HFFc6 (cell line): Measurements from ENCODE around the gene ULK2. TPM values are rescaled to one million over a fixed set of nuclear protein-coding genes. Genes with fewer than 3 reads are reported as not detected.

Source experiments
- DNase-seq: peaks from one replicate; pipeline ENCODE4 v3.0.0-alpha.2; 2018
- H3K27ac Mint-ChIP-seq: 2 replicates; pipeline ENCODE4 v1.8.0; 2020; ENCODE audit warnings: mild to moderate bottlenecking, mixed read lengths
- H3K27me3 Mint-ChIP-seq: 2 replicates; pipeline ENCODE4 v1.8.0; 2021; ENCODE audit warnings: mild to moderate bottlenecking, moderate library complexity, mixed read lengths; ENCODE audit not compliant: insufficient read depth
- H3K36me3 Mint-ChIP-seq: 2 replicates; pipeline ENCODE4 v1.8.0; 2021; ENCODE audit warnings: low read depth, mixed read lengths
- H3K4me1 Mint-ChIP-seq: 2 replicates; pipeline ENCODE4 v1.8.0; 2020; ENCODE audit warnings: low read depth, mixed read lengths
- H3K4me3 Mint-ChIP-seq: 2 replicates; pipeline ENCODE4 v1.8.0; 2020; ENCODE audit warnings: mild to moderate bottlenecking, moderate library complexity, mixed read lengths
- H3K9me3 Mint-ChIP-seq: 2 replicates; pipeline ENCODE4 v1.8.0; 2020; ENCODE audit warnings: mild to moderate bottlenecking, mixed read lengths
- total RNA-seq, 6 experiments: library from RNA; stranded (reverse); fragmentation: NEBNext Ultra II Directional; extraction: Animal tissue kit (Norgen Biotek cat#: 25700); gene quantifications; 2 replicates in 1 of 6; 3 replicates in 5 of 6; pipeline ENCODE4 v1.2.3, GENCODE V29; 2021
- TF ChIP-seq, protein P1 (sequence below): fragments of 200-600 bp; sonication (generic); IDR thresholded peaks from 2 replicates; pipeline ENCODE4 v1.5.0; 2021; ENCODE audit warnings: antibody characterized with exemption, mild to moderate bottlenecking

ULK2 gene
- total RNA-seq, 6 experiments from 2014 or later, result 4.2 to 10.4 (median 6.3) TPM

DNA sequence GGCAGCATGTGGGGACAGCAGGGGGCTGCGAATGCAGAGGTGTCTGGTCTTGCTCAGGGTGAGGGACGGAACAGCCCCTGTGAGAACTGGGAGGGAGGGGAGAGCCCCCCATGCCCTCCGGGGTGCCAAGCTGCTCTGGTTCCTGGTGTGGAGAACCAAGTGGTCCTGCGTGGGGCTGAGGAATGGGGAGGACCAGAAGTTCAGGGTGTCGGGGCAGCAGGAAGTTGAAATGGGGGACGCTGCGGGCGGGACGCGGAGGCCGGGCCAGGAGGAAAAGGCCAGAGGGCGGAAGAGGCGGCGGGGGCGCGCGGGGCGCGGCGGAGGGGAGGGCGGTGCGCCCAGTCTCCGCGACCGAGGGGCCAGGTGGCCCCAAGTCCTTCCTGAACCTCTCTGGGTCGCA, 123.2 kb downstream of the ULK2 start:
- Mint-ChIP-seq H3K36me3 (no peaks in the 10 kb centered on the region), H3K27ac (no peak overlapping the region), H3K4me1 (peaks cover 17% of the 10 kb centered on the region), H3K27me3 (peaks cover 29% of the 10 kb centered on the region), H3K9me3 (no peaks in the 10 kb centered on the region), H3K4me3 (peak overlapping the region; percentile 22; the same call in 1 of the 2 replicates)
- TF ChIP-seq, protein P1, sequence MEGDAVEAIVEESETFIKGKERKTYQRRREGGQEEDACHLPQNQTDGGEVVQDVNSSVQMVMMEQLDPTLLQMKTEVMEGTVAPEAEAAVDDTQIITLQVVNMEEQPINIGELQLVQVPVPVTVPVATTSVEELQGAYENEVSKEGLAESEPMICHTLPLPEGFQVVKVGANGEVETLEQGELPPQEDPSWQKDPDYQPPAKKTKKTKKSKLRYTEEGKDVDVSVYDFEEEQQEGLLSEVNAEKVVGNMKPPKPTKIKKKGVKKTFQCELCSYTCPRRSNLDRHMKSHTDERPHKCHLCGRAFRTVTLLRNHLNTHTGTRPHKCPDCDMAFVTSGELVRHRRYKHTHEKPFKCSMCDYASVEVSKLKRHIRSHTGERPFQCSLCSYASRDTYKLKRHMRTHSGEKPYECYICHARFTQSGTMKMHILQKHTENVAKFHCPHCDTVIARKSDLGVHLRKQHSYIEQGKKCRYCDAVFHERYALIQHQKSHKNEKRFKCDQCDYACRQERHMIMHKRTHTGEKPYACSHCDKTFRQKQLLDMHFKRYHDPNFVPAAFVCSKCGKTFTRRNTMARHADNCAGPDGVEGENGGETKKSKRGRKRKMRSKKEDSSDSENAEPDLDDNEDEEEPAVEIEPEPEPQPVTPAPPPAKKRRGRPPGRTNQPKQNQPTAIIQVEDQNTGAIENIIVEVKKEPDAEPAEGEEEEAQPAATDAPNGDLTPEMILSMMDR, result no peak
- DNase-seq, result no peak

DNA sequence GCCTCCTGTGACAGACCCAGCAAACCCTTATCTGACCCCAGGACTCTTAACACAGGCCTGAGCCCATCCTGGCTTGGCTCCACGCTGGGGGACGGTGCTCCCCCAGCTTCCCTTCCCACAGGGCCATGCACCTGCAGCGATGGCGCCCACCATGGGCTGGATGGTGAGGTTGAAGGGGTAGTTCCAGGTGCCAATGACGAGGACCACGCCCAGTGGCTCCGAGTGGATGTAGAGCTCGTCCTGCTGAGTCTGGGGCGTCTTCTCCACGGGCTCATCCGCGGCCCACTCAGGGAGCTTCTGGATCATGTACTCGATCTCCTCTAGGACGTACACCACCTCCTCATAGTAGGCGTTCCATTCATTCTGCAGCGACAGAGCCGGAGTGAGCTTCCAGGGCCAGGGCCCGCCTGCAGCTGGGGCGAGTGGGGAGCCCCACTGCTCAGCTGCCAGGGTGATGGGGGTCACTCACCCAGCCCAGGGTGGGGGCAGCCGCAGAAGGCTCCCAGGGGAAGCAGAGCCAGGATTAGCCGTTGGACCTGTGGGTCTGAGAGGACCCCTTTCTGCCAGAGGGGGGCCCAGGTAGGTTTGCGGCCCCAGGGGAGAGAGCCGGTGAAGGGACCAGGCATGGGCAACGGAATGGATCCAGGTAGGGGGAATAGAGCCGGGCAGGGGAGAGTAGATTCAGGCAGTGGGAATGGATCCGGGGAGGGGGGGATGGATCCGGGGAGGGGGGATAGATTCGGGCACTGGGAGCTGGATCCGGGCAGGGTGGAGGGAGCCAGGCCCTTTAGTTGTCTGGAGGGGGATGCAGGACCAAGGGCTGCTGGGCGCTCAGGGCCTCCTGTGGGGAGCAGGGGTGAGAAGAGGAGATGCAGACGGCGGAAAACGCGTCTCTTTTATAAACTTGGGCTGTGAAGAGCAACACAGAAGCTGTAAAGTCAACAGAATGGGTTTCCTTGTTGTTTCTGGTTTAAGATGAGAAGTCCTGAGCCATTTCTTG, 124.3 kb downstream of the ULK2 start:
- H3K4me1 Mint-ChIP-seq, result peaks cover 7% of the 10 kb centered on the region
- H3K9me3 Mint-ChIP-seq, result no peaks in the 10 kb centered on the region
- H3K36me3 Mint-ChIP-seq, result no peaks in the 10 kb centered on the region
- DNase-seq, result no peak
- H3K4me3 Mint-ChIP-seq, result no peak overlapping the region
- TF ChIP-seq, protein P1, result no peak
- peaks cover 28% of the 10 kb centered on the region for H3K27me3 Mint-ChIP-seq
- no peak overlapping the region for H3K27ac Mint-ChIP-seq

DNA sequence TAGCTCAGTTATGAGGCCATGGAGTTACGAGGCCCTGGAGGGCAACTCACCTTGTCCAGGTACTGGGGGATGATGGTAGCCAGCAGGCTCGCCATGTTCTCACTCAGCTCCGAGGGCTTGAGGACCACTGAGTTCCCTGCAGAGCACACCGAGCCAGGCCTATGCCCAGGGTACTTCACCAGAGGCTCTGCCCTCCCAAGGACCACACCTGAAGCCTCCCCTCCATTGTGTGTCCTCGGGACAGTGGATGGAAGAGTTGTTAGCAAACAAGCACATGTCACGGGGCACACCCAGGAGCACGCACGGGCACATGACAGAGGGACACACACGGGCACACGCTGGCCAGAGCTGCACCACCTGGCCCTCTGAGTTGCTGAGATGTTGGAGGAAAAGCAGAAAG, 125.2 kb downstream of the ULK2 start:
- TF ChIP-seq, protein P1, result no peak

DNA sequence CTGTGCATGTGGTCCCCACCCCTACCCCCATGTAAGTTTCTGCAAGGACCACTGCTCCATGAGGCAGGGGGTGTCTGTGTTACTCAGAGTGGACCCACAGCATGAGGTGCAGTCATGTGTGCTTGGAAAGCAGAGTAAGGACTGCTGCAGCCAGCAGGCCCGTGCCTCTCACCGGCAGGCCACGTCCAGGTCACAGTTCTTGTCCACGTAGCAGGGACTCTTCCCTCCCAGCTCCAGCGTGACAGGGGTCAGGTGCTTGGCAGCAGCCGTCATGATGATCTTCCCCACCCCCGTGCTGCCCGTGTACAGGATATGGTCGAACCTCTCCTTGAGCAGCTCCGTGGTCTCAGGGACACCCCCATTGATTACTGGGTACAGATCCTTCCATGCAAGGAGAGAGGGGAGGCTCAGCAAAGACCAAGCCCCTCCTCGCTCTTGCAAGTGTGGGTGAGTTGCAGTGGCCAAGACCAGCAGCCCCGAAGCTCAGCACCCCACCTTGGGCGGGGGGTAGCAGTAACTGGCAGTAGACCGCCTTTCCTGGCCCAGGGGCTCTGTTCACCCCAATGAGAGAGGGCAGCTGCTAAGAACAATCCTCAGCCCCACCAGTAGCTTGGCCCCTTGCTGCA, 125.8 kb downstream of the ULK2 start:
- peaks cover 28% of the 10 kb centered on the region for H3K27me3 Mint-ChIP-seq
- H3K4me1 Mint-ChIP-seq, result no peaks in the 10 kb centered on the region
- no peaks in the 10 kb centered on the region for H3K36me3 Mint-ChIP-seq
- no peak for DNase-seq
- H3K27ac Mint-ChIP-seq, result no peak overlapping the region
- TF ChIP-seq, protein P1, result no peak
- H3K4me3 Mint-ChIP-seq, result no peak overlapping the region
- H3K9me3 Mint-ChIP-seq, result no peaks in the 10 kb centered on the region

More for the DNA sequence above, 125.2 kb downstream of the ULK2 start:
- Mint-ChIP-seq H3K36me3 (no peaks in the 10 kb centered on the region), H3K27ac (no peak overlapping the region), H3K4me1 (no peaks in the 10 kb centered on the region), H3K9me3 (no peaks in the 10 kb centered on the region), H3K4me3 (no peak overlapping the region), H3K27me3 (peaks cover 26% of the 10 kb centered on the region)
- no peak for DNase-seq

DNA sequence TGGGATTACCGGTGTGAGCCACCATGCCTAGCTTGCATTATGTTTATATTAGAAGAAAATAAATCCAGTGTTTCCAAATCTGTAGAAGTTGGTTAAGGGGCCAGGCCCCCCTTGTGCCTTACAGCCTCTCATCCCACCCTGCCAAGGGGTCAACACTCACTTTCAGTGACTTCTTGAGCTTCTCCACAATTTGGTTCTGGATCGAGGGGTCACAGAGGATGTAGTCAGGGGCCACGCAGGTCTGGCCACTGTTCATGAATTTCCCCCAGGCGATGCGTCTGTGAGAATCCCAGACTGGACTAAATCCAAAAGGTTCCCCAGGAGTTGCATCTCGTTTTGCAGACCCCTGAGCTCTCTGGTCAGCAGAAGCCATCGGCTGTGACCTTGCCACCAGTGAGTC, 126.8 kb downstream of the ULK2 start:
- Mint-ChIP-seq H3K27me3 (peaks cover 25% of the 10 kb centered on the region), H3K4me3 (no peak overlapping the region), H3K27ac (no peak overlapping the region), H3K36me3 (no peaks in the 10 kb centered on the region), H3K9me3 (no peaks in the 10 kb centered on the region), H3K4me1 (no peaks in the 10 kb centered on the region)
- no peak for DNase-seq
- TF ChIP-seq, protein P1, result no peak
